HEK293T (cell line): ENCODE measurements around the gene SYS1.

Experiments
- ARNT ChIP-seq: fragments of 450-650 bp; IDR thresholded peaks from 2 replicates; pipeline ENCODE4 v1.6.1; 2017; ENCODE audit warnings: mild to moderate bottlenecking
- BHLHE40 ChIP-seq: fragments of 450-650 bp; IDR thresholded peaks from 2 replicates; pipeline ENCODE4 v1.6.1; 2016; ENCODE audit warnings: mild to moderate bottlenecking, moderate library complexity, borderline replicate concordance
- CTBP1 ChIP-seq: fragments of 450-650 bp; IDR thresholded peaks from 2 replicates; pipeline ENCODE4 v1.6.1; 2016; ENCODE audit warnings: borderline replicate concordance
- FOXA1 ChIP-seq: fragments of 450-650 bp; IDR thresholded peaks from 2 replicates; pipeline ENCODE4 v1.6.1; 2016; ENCODE audit warnings: mild to moderate bottlenecking
- FOXK2 ChIP-seq: fragments of 450-650 bp; IDR thresholded peaks from 2 replicates; pipeline ENCODE4 v1.6.1; 2016; ENCODE audit warnings: mild to moderate bottlenecking
- FOXM1 ChIP-seq: fragments of 450-650 bp; IDR thresholded peaks from 2 replicates; pipeline ENCODE4 v1.6.1; 2017; ENCODE audit warnings: mild to moderate bottlenecking, borderline replicate concordance
- HDGF ChIP-seq: fragments of 450-650 bp; IDR thresholded peaks from 2 replicates; pipeline ENCODE4 v1.6.1; 2017; ENCODE audit warnings: antibody characterized with exemption, borderline replicate concordance
- NFRKB ChIP-seq: fragments of 450-650 bp; IDR thresholded peaks from 2 replicates; pipeline ENCODE4 v1.6.1; 2016; ENCODE audit warnings: mild to moderate bottlenecking, moderate library complexity
- PKNOX1 ChIP-seq: fragments of 450-650 bp; IDR thresholded peaks from 2 replicates; pipeline ENCODE4 v1.6.1; 2016
- SUZ12 ChIP-seq: fragments of 450-650 bp; IDR thresholded peaks from 2 replicates; pipeline ENCODE4 v1.6.1; 2016; ENCODE audit warnings: mild to moderate bottlenecking
- TARDBP ChIP-seq: fragments of 450-650 bp; IDR thresholded peaks from 2 replicates; pipeline ENCODE4 v1.6.1; 2016
- ZNF384 ChIP-seq: fragments of 450-650 bp; IDR thresholded peaks from 2 replicates; pipeline ENCODE4 v1.6.1; 2016

DNA sequence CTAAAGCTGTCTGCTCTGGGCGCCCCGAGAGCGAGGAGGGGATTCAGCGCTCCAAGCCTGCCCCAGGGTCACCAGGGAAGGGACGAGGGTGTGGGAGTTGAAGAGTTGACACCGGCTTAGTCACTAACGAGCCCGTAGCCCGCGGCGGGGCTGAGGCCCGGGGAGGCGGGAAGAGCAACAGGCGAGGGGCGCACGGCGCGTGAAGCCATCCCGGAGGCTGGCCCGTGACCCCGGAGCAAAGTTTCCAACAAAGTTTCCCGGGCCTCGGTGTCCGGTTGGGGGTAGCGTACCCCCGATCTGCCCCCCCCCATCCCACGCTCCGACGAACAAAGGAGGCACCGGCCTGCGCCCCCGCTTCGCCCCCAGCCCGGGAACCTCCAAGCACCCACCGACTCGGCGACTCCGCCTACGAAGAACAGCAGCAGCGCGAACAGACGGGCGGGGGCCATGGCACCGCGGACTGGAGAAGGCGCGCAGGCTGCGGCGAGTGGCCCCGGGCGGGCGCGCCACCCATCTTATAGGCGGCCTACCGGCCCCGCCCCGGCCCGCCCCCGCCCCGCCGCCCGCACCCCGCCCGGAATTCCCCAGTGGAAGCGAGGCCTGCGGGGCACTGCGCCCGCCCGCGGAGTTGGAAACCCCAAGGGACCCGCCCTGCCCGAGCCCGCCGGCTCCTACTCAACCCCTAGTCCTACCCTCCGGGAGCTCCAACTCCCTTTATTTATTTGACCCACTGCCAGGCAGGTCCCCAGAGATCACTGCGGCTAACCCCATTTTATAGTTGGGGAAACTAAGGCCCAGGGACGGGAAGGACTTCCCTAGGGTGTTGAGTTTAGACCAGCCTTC is 14.8 kb upstream of the SYS1 start, which contains the start of gene SDC4:
- TF ChIP-seq FOXK2 (no peak), PKNOX1 (no peak), ZNF384 (no peak), BHLHE40 (no peak), SUZ12 (no peak), FOXA1 (no peak), CTBP1 (no peak), FOXM1 (no peak), NFRKB (no peak), HDGF (no peak), TARDBP (no peak), ARNT (no peak)
